Right lobe of liver (tissue), 6 donors: ENCODE data around the gene LASP1. TPM values are rescaled to one million over a fixed set of nuclear protein-coding genes. Genes with fewer than 3 reads are reported as not detected.

Experiments
- ATAC-seq, 4 donors: fragments of 200-7000 bp; cut with Tn5 transposase; one replicate each; pipeline ENCODE4 v1.9.1; 2020; ENCODE audit warnings: mild to moderate bottlenecking in 4 of 4, moderate library complexity in 4 of 4
- DNase-seq, 3 donors: peaks; one replicate each; pipeline ENCODE4 v3.0.0-alpha.2; 2020
- H3K27ac ChIP-seq, 3 donors: fragments of 200-600 bp; one replicate each; pipeline ENCODE4 v1.8.0; 2022
- H3K27me3 ChIP-seq, 2 donors: fragments of 200-600 bp; one replicate each; pipeline ENCODE4 v1.8.0; 2022
- H3K36me3 ChIP-seq, 4 donors: fragments of 200-600 bp; sonication (generic) in 1 of 4; one replicate each; pipeline versions ENCODE4 v1.5.1 to v1.8.0; 2017 to 2022; ENCODE audit warnings: control low read depth in 1 of 4
- H3K4me1 ChIP-seq, 4 donors: fragments of 200-600 bp; sonication (generic) in 1 of 4; one replicate each; pipeline versions ENCODE4 v1.5.1 to v1.8.0; 2017 to 2022; ENCODE audit warnings: control low read depth in 1 of 4
- H3K4me3 ChIP-seq, 3 donors: fragments of 200-600 bp; one replicate each; pipeline ENCODE4 v1.8.0; 2022
- H3K9me3 ChIP-seq, 4 donors: fragments of 200-600 bp; sonication (generic) in 1 of 4; one replicate each; pipeline versions ENCODE4 v1.5.1 to v1.8.0; 2017 to 2022; ENCODE audit warnings: control low read depth in 1 of 4
- CTCF ChIP-seq, 4 donors: fragments of 200-600 bp in 3 of 4; fragments of 450-650 bp in 1 of 4; IDR thresholded peaks; one replicate each; pipeline versions ENCODE4 v1.5.1 to v1.8.0; 2016 to 2022; ENCODE audit warnings: antibody characterized with exemption in 4 of 4, mild to moderate bottlenecking in 2 of 4
- POLR2A ChIP-seq: fragments of 450-650 bp; IDR thresholded peaks from one replicate; pipeline ENCODE4 v1.6.1; 2017; ENCODE audit warnings: antibody characterized with exemption, mild to moderate bottlenecking
- WGBS: methylation state at CpG from one replicate; pipeline ENCODE4 v1.1.6; 2018; ENCODE audit warnings: low coverage, low lambda C conversion rate; ENCODE audit not compliant: insufficient coverage; ENCODE audit errors: missing lambda C conversion rate; 5-methylcytosine and 5-hydroxymethylcytosine counted together
- intact Hi-C, 2 donors: fragments of 100-400 bp; cut with DNase I; formaldehyde crosslinking; loops; one replicate each; pipeline versions ENCODE4 v1.11.2 to v1.14.1; 2022
- total RNA-seq, 6 experiments: library from RNA; depleted of rRNA in 2 of 6; stranded (reverse); fragments of >200 nt in 2 of 6; fragmentation: NEBNext Ultra II Directional in 3 of 6; extraction: Animal tissue kit (Norgen Biotek cat#: 25700) in 3 of 6; gene quantifications; one replicate each; pipeline versions ENCODE4 v1.1.0 to v1.2.4, GENCODE V29; 2016 to 2023
- donor health status: DM: no; HTN: yes; CAD: no.
- donor health status: DM: no; HTN: no; CAD: no.
- donor health status: DM: no; HTN: no; CAD: no.
- donor health status: DM: no; HTN: yes; CAD: no.
- donor health status: DM: no; HTN: yes; CAD: no.

The LASP1 gene
- total RNA-seq, 6 experiments from 2014 or later: 52.2 to 124 (median 84.8) TPM

- 38% methylated on average over 9 of the region's 9 CpGs for WGBS
- intact Hi-C loops: loop anchor here in 1 of 2 donors (10.0 kb wide), 1 partner anchor 282 kb away; the partner anchor contains the start of gene PLXDC1
- peaks cover 0 to 46% (median 18%) of the 10 kb centered on the region in 4 donors for H3K4me1 ChIP-seq
- ATAC-seq (peak in 1 of 4 donors; percentile 8), DNase-seq (peak in 2 of 3 donors; percentile 62 to 70)
- peak overlapping the region; percentile 58 to 96 (median 93) for H3K27ac ChIP-seq
- peak overlapping the region; percentile 79 to 99 (median 94) for H3K4me3 ChIP-seq
- H3K27me3 ChIP-seq: no peaks in the 10 kb centered on the region
- H3K9me3 ChIP-seq: no peaks in the 10 kb centered on the region
- H3K36me3 ChIP-seq: peaks cover 0 to under 1% (median 0%) of the 10 kb centered on the region in 4 donors
- TF ChIP-seq CTCF (IDR thresholded peaks at IDR 0.05) (no peak), POLR2A (no peak)
These were observed 3.0 kb downstream of the LASP1 start for GRCh38 chr17:38872671-38873385.

GRCh38 chr17:38873640-38874380 lies 4.0 kb downstream of the LASP1 start:
- peak in 1 of 3 donors; percentile 71 for DNase-seq
- Histone ChIP-seq H3K27ac (no peak overlapping the region), H3K4me1 (peaks cover 0 to 37% (median 14%) of the 10 kb centered on the region in 4 donors), H3K9me3 (no peaks in the 10 kb centered on the region), H3K36me3 (peaks cover 0 to 10% (median 0%) of the 10 kb centered on the region in 4 donors), H3K27me3 (no peaks in the 10 kb centered on the region), H3K4me3 (no peak overlapping the region)
- WGBS: 43% methylated on average over 6 of the region's 9 CpGs
- intact Hi-C loops: loop anchor here in 1 of 2 donors (10.0 kb wide), 1 partner anchor 281 kb away; the partner anchor contains the start of gene PLXDC1
- peak in 1 of 4 donors; percentile 12 for ATAC-seq
- TF ChIP-seq POLR2A: no peak
- TF ChIP-seq CTCF (IDR thresholded peaks at IDR 0.05): no peak

DNA sequence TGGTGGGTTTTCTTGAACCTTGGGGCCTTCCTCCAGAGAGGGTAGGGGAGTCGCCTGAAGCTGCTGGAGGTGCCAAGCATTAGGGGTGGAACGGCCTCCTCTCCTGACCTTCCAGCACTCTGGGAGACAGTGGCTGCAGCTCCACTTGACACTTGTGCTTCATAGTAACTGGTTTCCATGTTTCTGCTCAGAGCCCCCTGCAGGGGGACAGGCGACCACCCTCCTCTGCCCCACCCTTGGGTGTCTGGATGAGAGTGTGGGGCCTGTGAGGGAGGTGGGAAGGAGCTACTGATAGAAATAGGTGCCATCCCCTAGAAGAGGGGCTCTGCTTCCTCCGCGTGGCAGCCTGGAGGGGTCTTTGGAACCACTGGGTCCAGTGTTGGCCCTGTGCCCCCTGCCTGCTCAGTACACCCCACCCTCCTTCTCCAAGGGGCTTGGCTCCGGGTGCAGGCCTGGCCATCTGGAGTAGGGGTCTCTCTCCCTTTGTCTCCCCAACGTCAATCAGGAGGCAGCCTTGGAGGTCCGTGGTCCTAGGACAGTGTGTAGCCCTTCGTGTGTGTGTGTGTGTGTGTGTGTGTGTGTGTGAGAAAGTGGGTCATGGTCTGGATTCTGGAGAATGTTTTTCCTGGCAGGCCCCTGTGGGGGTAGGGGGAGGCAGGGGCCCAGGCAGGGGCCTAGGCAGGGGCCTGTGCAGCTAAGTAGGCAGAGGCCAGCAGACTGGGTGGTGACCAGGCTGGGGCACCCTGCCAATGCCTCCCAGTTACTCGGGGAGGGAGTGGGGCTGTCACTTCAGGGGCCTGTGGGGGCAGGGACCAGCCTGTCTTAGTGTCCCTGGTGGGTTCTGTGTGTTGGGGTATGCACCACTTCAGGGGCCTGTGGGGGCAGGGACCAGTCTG lies 4.9 kb downstream of the LASP1 start:
- Histone ChIP-seq H3K36me3 (peaks cover 0 to 13% (median 1%) of the 10 kb centered on the region in 4 donors), H3K27ac (no peak overlapping the region), H3K27me3 (no peaks in the 10 kb centered on the region), H3K4me1 (peaks cover 0 to 41% (median 14%) of the 10 kb centered on the region in 4 donors), H3K9me3 (no peaks in the 10 kb centered on the region), H3K4me3 (no peak overlapping the region)
- DNase-seq (no peak), ATAC-seq (no peak)
- TF ChIP-seq POLR2A (no peak), CTCF (IDR thresholded peaks at IDR 0.05) (no peak)
- WGBS: 67% methylated on average over 3 of the region's 10 CpGs
- intact Hi-C loops: loop anchor here in 1 of 2 donors (10.0 kb wide), 1 partner anchor 280 kb away; the partner anchor contains the start of gene PLXDC1
